ENCODE measurements around the gene NDEL1.

Gene NDEL1

GRCh38 chr17:8482546-8482945 is 46.9 kb downstream of the NDEL1 start:
- Histone ChIP-seq H3K9me3 (ENCODE audit: control insufficient read depth in 1 of 2, low read length in 2 of 2) (peaks cover 0 to 6% of the 10 kb centered on the region in 2 donors), H3K27ac (ENCODE audit: low read depth, low read length) (no peak overlapping the region), H3K9ac (ENCODE audit: low read depth in 1 of 2, low read length in 2 of 2) (no peak overlapping the region), H3K4me3 (ENCODE audit: low read depth in 1 of 2, low read length in 2 of 2) (no peak overlapping the region), H3K27me3 (ENCODE audit: control insufficient read depth in 1 of 2, insufficient read depth in 2 of 2, low read length in 2 of 2) (no peaks in the 10 kb centered on the region), H3K36me3 (ENCODE audit: control insufficient read depth in 1 of 2, insufficient read depth in 2 of 2, low read length in 2 of 2) (peaks cover 8 to 30% of the 10 kb centered on the region in 2 donors), H3K4me1 (ENCODE audit: control insufficient read depth in 1 of 2, insufficient read depth in 2 of 2, low read length in 2 of 2) (no peaks in the 10 kb centered on the region)

GRCh38 chr17:8484465-8484864 is 48.8 kb downstream of the NDEL1 start:
- Histone ChIP-seq H3K4me3 (ENCODE audit: low read depth in 1 of 2, low read length in 2 of 2) (no peak overlapping the region), H3K27me3 (ENCODE audit: control insufficient read depth in 1 of 2, insufficient read depth in 2 of 2, low read length in 2 of 2) (no peaks in the 10 kb centered on the region), H3K4me1 (ENCODE audit: control insufficient read depth in 1 of 2, insufficient read depth in 2 of 2, low read length in 2 of 2) (no peaks in the 10 kb centered on the region), H3K36me3 (ENCODE audit: control insufficient read depth in 1 of 2, insufficient read depth in 2 of 2, low read length in 2 of 2) (peaks cover 8 to 25% of the 10 kb centered on the region in 2 donors), H3K27ac (ENCODE audit: low read depth, low read length) (no peak overlapping the region), H3K9ac (ENCODE audit: low read depth in 1 of 2, low read length in 2 of 2) (no peak overlapping the region), H3K9me3 (ENCODE audit: control insufficient read depth in 1 of 2, low read length in 2 of 2) (peaks cover 0 to 6% of the 10 kb centered on the region in 2 donors)

- H3K4me1 ChIP-seq (ENCODE audit: control insufficient read depth in 1 of 2, insufficient read depth in 2 of 2, low read length in 2 of 2), result no peaks in the 10 kb centered on the region
- peaks cover 0 to 6% of the 10 kb centered on the region in 2 donors for H3K9me3 ChIP-seq (ENCODE audit: control insufficient read depth in 1 of 2, low read length in 2 of 2)
- H3K36me3 ChIP-seq (ENCODE audit: control insufficient read depth in 1 of 2, insufficient read depth in 2 of 2, low read length in 2 of 2), result peaks cover 5 to 15% of the 10 kb centered on the region in 2 donors
- no peak overlapping the region for H3K9ac ChIP-seq (ENCODE audit: low read depth in 1 of 2, low read length in 2 of 2)
- no peak overlapping the region for H3K27ac ChIP-seq (ENCODE audit: low read depth, low read length)
- no peak overlapping the region for H3K4me3 ChIP-seq (ENCODE audit: low read depth in 1 of 2, low read length in 2 of 2)
- H3K27me3 ChIP-seq (ENCODE audit: control insufficient read depth in 1 of 2, insufficient read depth in 2 of 2, low read length in 2 of 2), result no peaks in the 10 kb centered on the region
Observed at GRCh38 chr17:8485491-8485890, 49.8 kb downstream of the NDEL1 start.

- H3K9ac ChIP-seq (ENCODE audit: low read depth in 1 of 2, low read length in 2 of 2), result no peak overlapping the region
- H3K4me3 ChIP-seq (ENCODE audit: low read depth in 1 of 2, low read length in 2 of 2), result no peak overlapping the region
- H3K9me3 ChIP-seq (ENCODE audit: control insufficient read depth in 1 of 2, low read length in 2 of 2), result peaks cover 0 to 6% of the 10 kb centered on the region in 2 donors
- no peaks in the 10 kb centered on the region for H3K4me1 ChIP-seq (ENCODE audit: control insufficient read depth in 1 of 2, insufficient read depth in 2 of 2, low read length in 2 of 2)
- no peak overlapping the region for H3K27ac ChIP-seq (ENCODE audit: low read depth, low read length)
- H3K27me3 ChIP-seq (ENCODE audit: control insufficient read depth in 1 of 2, insufficient read depth in 2 of 2, low read length in 2 of 2), result no peaks in the 10 kb centered on the region
- H3K36me3 ChIP-seq (ENCODE audit: control insufficient read depth in 1 of 2, insufficient read depth in 2 of 2, low read length in 2 of 2), result peaks cover 2 to 5% of the 10 kb centered on the region in 2 donors
Observed at GRCh38 chr17:8487130-8487645, 51.5 kb downstream of the NDEL1 start.

GRCh38 chr17:8487743-8488142 is 52.1 kb downstream of the NDEL1 start:
- Histone ChIP-seq H3K27ac (ENCODE audit: low read depth, low read length) (no peak overlapping the region), H3K36me3 (ENCODE audit: control insufficient read depth in 1 of 2, insufficient read depth in 2 of 2, low read length in 2 of 2) (peaks cover 0 to 5% of the 10 kb centered on the region in 2 donors), H3K9me3 (ENCODE audit: control insufficient read depth in 1 of 2, low read length in 2 of 2) (peaks cover 0 to 6% of the 10 kb centered on the region in 2 donors)

GRCh38 chr17:8488491-8488890 is 52.8 kb downstream of the NDEL1 start:
- Histone ChIP-seq H3K4me3 (ENCODE audit: low read depth in 1 of 2, low read length in 2 of 2) (no peak overlapping the region), H3K4me1 (ENCODE audit: control insufficient read depth in 1 of 2, insufficient read depth in 2 of 2, low read length in 2 of 2) (no peaks in the 10 kb centered on the region), H3K9me3 (ENCODE audit: control insufficient read depth in 1 of 2, low read length in 2 of 2) (peaks cover 0 to 6% of the 10 kb centered on the region in 2 donors), H3K27me3 (ENCODE audit: control insufficient read depth in 1 of 2, insufficient read depth in 2 of 2, low read length in 2 of 2) (no peaks in the 10 kb centered on the region), H3K36me3 (ENCODE audit: control insufficient read depth in 1 of 2, insufficient read depth in 2 of 2, low read length in 2 of 2) (peaks cover 0 to 5% of the 10 kb centered on the region in 2 donors), H3K9ac (ENCODE audit: low read depth in 1 of 2, low read length in 2 of 2) (no peak overlapping the region), H3K27ac (ENCODE audit: low read depth, low read length) (no peak overlapping the region)

More at GRCh38 chr17:8487743-8488142, 52.1 kb downstream of the NDEL1 start:
- Histone ChIP-seq H3K4me1 (ENCODE audit: control insufficient read depth in 1 of 2, insufficient read depth in 2 of 2, low read length in 2 of 2) (no peaks in the 10 kb centered on the region), H3K27me3 (ENCODE audit: control insufficient read depth in 1 of 2, insufficient read depth in 2 of 2, low read length in 2 of 2) (no peaks in the 10 kb centered on the region), H3K9ac (ENCODE audit: low read depth in 1 of 2, low read length in 2 of 2) (no peak overlapping the region), H3K4me3 (ENCODE audit: low read depth in 1 of 2, low read length in 2 of 2) (no peak overlapping the region)

- Histone ChIP-seq H3K4me3 (ENCODE audit: low read depth in 1 of 2, low read length in 2 of 2) (no peak overlapping the region), H3K36me3 (ENCODE audit: control insufficient read depth in 1 of 2, insufficient read depth in 2 of 2, low read length in 2 of 2) (peaks cover 0 to 5% of the 10 kb centered on the region in 2 donors), H3K4me1 (ENCODE audit: control insufficient read depth in 1 of 2, insufficient read depth in 2 of 2, low read length in 2 of 2) (no peaks in the 10 kb centered on the region), H3K9ac (ENCODE audit: low read depth in 1 of 2, low read length in 2 of 2) (no peak overlapping the region), H3K27me3 (ENCODE audit: control insufficient read depth in 1 of 2, insufficient read depth in 2 of 2, low read length in 2 of 2) (no peaks in the 10 kb centered on the region), H3K9me3 (ENCODE audit: control insufficient read depth in 1 of 2, low read length in 2 of 2) (peaks cover 0 to 6% of the 10 kb centered on the region in 2 donors), H3K27ac (ENCODE audit: low read depth, low read length) (no peak overlapping the region)
Observed at GRCh38 chr17:8488901-8489300, 53.2 kb downstream of the NDEL1 start.

GRCh38 chr17:8489841-8490240 is 54.2 kb downstream of the NDEL1 start:
- Histone ChIP-seq H3K27me3 (ENCODE audit: control insufficient read depth in 1 of 2, insufficient read depth in 2 of 2, low read length in 2 of 2) (no peaks in the 10 kb centered on the region), H3K9me3 (ENCODE audit: control insufficient read depth in 1 of 2, low read length in 2 of 2) (peaks cover 0 to 2% of the 10 kb centered on the region in 2 donors), H3K9ac (ENCODE audit: low read depth in 1 of 2, low read length in 2 of 2) (no peak overlapping the region), H3K36me3 (ENCODE audit: control insufficient read depth in 1 of 2, insufficient read depth in 2 of 2, low read length in 2 of 2) (peaks cover 0 to 5% of the 10 kb centered on the region in 2 donors), H3K4me1 (ENCODE audit: control insufficient read depth in 1 of 2, insufficient read depth in 2 of 2, low read length in 2 of 2) (no peaks in the 10 kb centered on the region), H3K27ac (ENCODE audit: low read depth, low read length) (no peak overlapping the region), H3K4me3 (ENCODE audit: low read depth in 1 of 2, low read length in 2 of 2) (no peak overlapping the region)

- Histone ChIP-seq H3K27ac (ENCODE audit: low read depth, low read length) (no peak overlapping the region), H3K4me3 (ENCODE audit: low read depth in 1 of 2, low read length in 2 of 2) (no peak overlapping the region), H3K36me3 (ENCODE audit: control insufficient read depth in 1 of 2, insufficient read depth in 2 of 2, low read length in 2 of 2) (peaks cover 0 to 5% of the 10 kb centered on the region in 2 donors), H3K27me3 (ENCODE audit: control insufficient read depth in 1 of 2, insufficient read depth in 2 of 2, low read length in 2 of 2) (no peaks in the 10 kb centered on the region), H3K9ac (ENCODE audit: low read depth in 1 of 2, low read length in 2 of 2) (no peak overlapping the region), H3K4me1 (ENCODE audit: control insufficient read depth in 1 of 2, insufficient read depth in 2 of 2, low read length in 2 of 2) (no peaks in the 10 kb centered on the region), H3K9me3 (ENCODE audit: control insufficient read depth in 1 of 2, low read length in 2 of 2) (no peaks in the 10 kb centered on the region)
Observed at GRCh38 chr17:8490256-8491023, 54.8 kb downstream of the NDEL1 start.

- H3K4me3 ChIP-seq (ENCODE audit: low read depth in 1 of 2, low read length in 2 of 2), result no peak overlapping the region
- H3K9ac ChIP-seq (ENCODE audit: low read depth in 1 of 2, low read length in 2 of 2), result no peak overlapping the region
- no peaks in the 10 kb centered on the region for H3K4me1 ChIP-seq (ENCODE audit: control insufficient read depth in 1 of 2, insufficient read depth in 2 of 2, low read length in 2 of 2)
- no peaks in the 10 kb centered on the region for H3K27me3 ChIP-seq (ENCODE audit: control insufficient read depth in 1 of 2, insufficient read depth in 2 of 2, low read length in 2 of 2)
- no peak overlapping the region for H3K27ac ChIP-seq (ENCODE audit: low read depth, low read length)
- peaks cover 0 to 2% of the 10 kb centered on the region in 2 donors for H3K36me3 ChIP-seq (ENCODE audit: control insufficient read depth in 1 of 2, insufficient read depth in 2 of 2, low read length in 2 of 2)
- H3K9me3 ChIP-seq (ENCODE audit: control insufficient read depth in 1 of 2, low read length in 2 of 2), result no peaks in the 10 kb centered on the region
Observed at GRCh38 chr17:8492121-8492520, 56.4 kb downstream of the NDEL1 start.

Measured in duodenal mucosa (tissue), 2 donors.